ENCODE data around the gene TRIO.
"Not testable (repeated sequence)": the region's sequence is repeated elsewhere in the genome, so short reads cannot be mapped to it uniquely, and the experiment has no call there.

TRIO gene

GRCh38 chr5:14424011-14424685, 281.0 kb downstream of the TRIO start:
- no peak for DNase-seq

- DNase-seq: no peak
These were observed 282.4 kb downstream of the TRIO start for GRCh38 chr5:14425559-14425958.

GRCh38 chr5:14426521-14426920, 283.4 kb downstream of the TRIO start:
- DNase-seq: no peak

GRCh38 chr5:14428302-14429081, 285.4 kb downstream of the TRIO start:
- no peak for DNase-seq

- no peak for DNase-seq
These were observed 286.2 kb downstream of the TRIO start for GRCh38 chr5:14429101-14430050.

- no peak for DNase-seq
These were observed 288.4 kb downstream of the TRIO start for GRCh38 chr5:14431534-14431933.

- no peak for DNase-seq
These were observed 289.9 kb downstream of the TRIO start for GRCh38 chr5:14432931-14433589.

GRCh38 chr5:14435481-14435880, 292.3 kb downstream of the TRIO start:
- DNase-seq: no peak

- not testable (repeated sequence) for DNase-seq
These were observed 293.0 kb downstream of the TRIO start for GRCh38 chr5:14436122-14436521.

GRCh38 chr5:14436801-14437542, 293.8 kb downstream of the TRIO start:
- no peak for DNase-seq

GRCh38 chr5:14438195-14438606, 295.1 kb downstream of the TRIO start:
- DNase-seq: no peak

- DNase-seq: no peak
These were observed 296.1 kb downstream of the TRIO start for GRCh38 chr5:14439087-14439871.

GRCh38 chr5:14440223-14440581, 297.1 kb downstream of the TRIO start:
- DNase-seq: no peak

GRCh38 chr5:14440582-14441431, 297.7 kb downstream of the TRIO start:
- no peak for DNase-seq

- no peak for DNase-seq
These were observed 298.5 kb downstream of the TRIO start for GRCh38 chr5:14441641-14442040.

GRCh38 chr5:14442536-14442935, 299.4 kb downstream of the TRIO start:
- no peak for DNase-seq

GRCh38 chr5:14443671-14444093, 300.5 kb downstream of the TRIO start:
- no peak for DNase-seq

- DNase-seq: no peak
These were observed 301.0 kb downstream of the TRIO start for GRCh38 chr5:14444161-14444560.

GRCh38 chr5:14445013-14445412, 301.9 kb downstream of the TRIO start:
- no peak for DNase-seq

All from CD4-positive, alpha-beta T cell treated with Interleukin-12 subunit alpha and Interleukin-12 subunit beta, for 1 hour (primary cell).